HepG2 (cell line): ENCODE data around the gene COL8A1. TPM values are rescaled to one million over a fixed set of nuclear protein-coding genes. Genes with fewer than 3 reads are reported as not detected.

Experiments used
- ATAC-seq: fragments of 200-7000 bp; cut with Tn5 transposase; 3 replicates; pipeline ENCODE4 v1.9.1; 2020; ENCODE audit warnings: mild to moderate bottlenecking, moderate library complexity
- BruUV-seq: library from RNA; stranded (reverse); fragments of 400-500 nt; replicated peaks from 2 replicates; lab custom pipeline; 2021; lab: Mats Ljungman, UMichigan
- CTCF ChIA-PET: fragments of 300-600 bp; formaldehyde crosslinking; extraction: SDS; loops from one replicate; lab custom pipeline; 2021; ENCODE audit warnings: low total read pairs, inconsistent platforms, low intra/inter-chr PET ratio; lab: Yijun Ruan, JAX
- POLR2A ChIA-PET: fragments of 350-600 bp; sonication (Branson Sonifier 250); formaldehyde crosslinking; loops from one replicate; lab custom pipeline; 2020; ENCODE audit warnings: antibody characterized with exemption, inconsistent platforms; lab: Yijun Ruan, JAX
- DNase-seq: peaks from one replicate; pipeline ENCODE4 v3.0.0-alpha.2; 2015; ENCODE audit warnings: low spot score
- FAIRE-seq: peaks from 3 replicates; lab custom pipeline; 2011; peaks lifted over from hg19 to GRCh38; lab: Jason Lieb, UNC
- H2AFZ ChIP-seq: one replicate; pipeline ENCODE4 v1.6.1; 2011; ENCODE audit warnings: low read length, inconsistent platforms
- H3K27ac ChIP-seq: fragments of 300-600 bp; 3 replicates; pipeline ENCODE4 v1.8.0; 2011; ENCODE audit warnings: mixed run types, mild to moderate bottlenecking, mixed read lengths, low read length, inconsistent platforms; ENCODE audit not compliant: insufficient read depth; ENCODE audit errors: extremely low read length
- H3K27me3 ChIP-seq, 2 experiments: fragments of 200-600 bp in 1 of 2; 2 replicates in 1 of 2; 3 replicates in 1 of 2; pipeline versions ENCODE4 v1.6.0 to v1.8.0; 2011; ENCODE audit warnings: low read length in 2 of 2, mild to moderate bottlenecking in 2 of 2, moderate library complexity in 2 of 2, inconsistent platforms in 1 of 2; ENCODE audit not compliant: insufficient read depth in 2 of 2, control insufficient read depth in 1 of 2
- H3K36me3 ChIP-seq, 2 experiments: fragments of 200-600 bp in 1 of 2; replicated peaks in 1 of 2; 2 replicates in 1 of 2; 3 replicates in 1 of 2; pipeline versions ENCODE4 v1.5.1 to v1.8.0; 2011; ENCODE audit warnings: low read length in 2 of 2, inconsistent platforms in 1 of 2; ENCODE audit not compliant: insufficient read depth in 2 of 2, control insufficient read depth in 1 of 2
- H3K4me1 ChIP-seq: 2 replicates; pipeline ENCODE4 v1.5.1; 2012; ENCODE audit warnings: low read length, inconsistent platforms; ENCODE audit not compliant: insufficient read depth
- H3K4me2 ChIP-seq: 2 replicates; pipeline ENCODE4 v1.6.0; 2011; ENCODE audit warnings: low read depth, low read length, inconsistent platforms
- H3K4me3 ChIP-seq, 3 experiments: fragments of 200-600 bp in 1 of 3; sonication (generic), shearing (Covaris generic) in 1 of 3; replicated peaks in 1 of 3; 2 replicates each; pipeline ENCODE4 v1.5.1; 2011 to 2016; ENCODE audit warnings: low read length in 3 of 3, inconsistent platforms in 2 of 3, low read depth in 2 of 3, mild to moderate bottlenecking in 2 of 3, control low read depth in 1 of 3, mixed read lengths in 1 of 3; ENCODE audit not compliant: insufficient read depth in 1 of 3
- H3K79me2 ChIP-seq: one replicate; pipeline ENCODE4 v1.6.1; 2011; ENCODE audit warnings: low read length, inconsistent platforms; ENCODE audit not compliant: insufficient read depth
- H3K9ac ChIP-seq: 2 replicates; pipeline ENCODE4 v1.6.0; 2011; ENCODE audit warnings: mild to moderate bottlenecking, low read depth, low read length, inconsistent platforms; ENCODE audit not compliant: insufficient read depth
- H3K9me3 ChIP-seq: 2 replicates; pipeline ENCODE4 v1.5.1; 2012; ENCODE audit warnings: mild to moderate bottlenecking, low read length
- H4K20me1 ChIP-seq: 2 replicates; pipeline ENCODE4 v1.6.0; 2011; ENCODE audit warnings: inconsistent platforms, mild to moderate bottlenecking, low read length, moderate library complexity; ENCODE audit not compliant: insufficient read depth
- EHMT2 ChIP-seq: fragments of 200-600 bp; sonication (generic); IDR thresholded peaks from 2 replicates; pipeline ENCODE4 v1.7.0; 2017; ENCODE audit warnings: antibody characterized with exemption, low read depth, low read length, borderline replicate concordance
- FLYWCH1 ChIP-seq: sonication (generic); formaldehyde crosslinking; IDR thresholded peaks from 2 replicates; pipeline ENCODE4 v1.8.1; 2023; ENCODE audit warnings: mild to moderate bottlenecking, missing genetic modification reagents
- IRF2 ChIP-seq: IDR thresholded peaks from 2 replicates; pipeline ENCODE4 v1.6.1; 2018; ENCODE audit warnings: missing genetic modification reagents, missing compliant biosample characterization
- MAF1 ChIP-seq: sonication (generic); formaldehyde crosslinking; IDR thresholded peaks from 2 replicates; pipeline ENCODE4 v1.5.0; 2020; ENCODE audit warnings: missing genetic modification reagents, borderline replicate concordance
- MTA3 ChIP-seq: sonication (generic); formaldehyde crosslinking; IDR thresholded peaks from 2 replicates; pipeline ENCODE4 v1.4.0; 2020; ENCODE audit warnings: missing genetic modification reagents
- PPARG ChIP-seq: conservative IDR thresholded peaks from 2 replicates; pipeline ENCODE4 v1.6.1; 2016; ENCODE audit warnings: missing biosample characterization, missing genetic modification reagents
- ZBTB34 ChIP-seq: sonication (generic); formaldehyde crosslinking; IDR thresholded peaks from 2 replicates; pipeline ENCODE4 v1.8.0; 2022; ENCODE audit warnings: mild to moderate bottlenecking, missing genetic modification reagents
- ZMYM4 ChIP-seq: sonication (generic); formaldehyde crosslinking; IDR thresholded peaks from 2 replicates; pipeline ENCODE4 v1.8.1; 2023; ENCODE audit warnings: mild to moderate bottlenecking, missing genetic modification reagents
- ZNF224 ChIP-seq: sonication (generic); formaldehyde crosslinking; IDR thresholded peaks from 2 replicates; pipeline ENCODE4 v1.5.0; 2020; ENCODE audit warnings: mild to moderate bottlenecking, missing genetic modification reagents
- ZNF251 ChIP-seq: sonication (generic); formaldehyde crosslinking; IDR thresholded peaks from 2 replicates; pipeline ENCODE4 v1.9.0; 2021; ENCODE audit warnings: mild to moderate bottlenecking, missing genetic modification reagents
- ZNF33B ChIP-seq: sonication (generic); formaldehyde crosslinking; IDR thresholded peaks from 2 replicates; pipeline ENCODE4 v1.5.1; 2020; ENCODE audit warnings: mild to moderate bottlenecking, missing genetic modification reagents
- ZNF432 ChIP-seq: sonication (generic); formaldehyde crosslinking; IDR thresholded peaks from 2 replicates; pipeline ENCODE4 v1.5.0; 2020; ENCODE audit warnings: missing genetic modification reagents, mild to moderate bottlenecking, borderline replicate concordance
- ZNF468 ChIP-seq: sonication (generic); formaldehyde crosslinking; IDR thresholded peaks from 2 replicates; pipeline ENCODE4 v1.8.0; 2022; ENCODE audit warnings: mild to moderate bottlenecking, moderate library complexity, missing genetic modification reagents
- ZNF589 ChIP-seq: sonication (generic); formaldehyde crosslinking; conservative IDR thresholded peaks from 2 replicates; pipeline ENCODE4 v1.8.0; 2022; ENCODE audit warnings: mild to moderate bottlenecking, moderate library complexity, missing genetic modification reagents
- ZNF619 ChIP-seq: sonication (generic); formaldehyde crosslinking; IDR thresholded peaks from 2 replicates; pipeline ENCODE4 v1.4.0; 2020; ENCODE audit warnings: mild to moderate bottlenecking, missing genetic modification reagents
- ZNF660 ChIP-seq: sonication (generic); formaldehyde crosslinking; IDR thresholded peaks from 2 replicates; pipeline ENCODE4 v1.5.1; 2020; ENCODE audit warnings: mild to moderate bottlenecking, low read depth, missing genetic modification reagents, borderline replicate concordance
- ZNF75D ChIP-seq: sonication (generic); formaldehyde crosslinking; IDR thresholded peaks from 2 replicates; pipeline ENCODE4 v1.8.1; 2023; ENCODE audit warnings: missing genetic modification reagents, mild to moderate bottlenecking, borderline replicate concordance
- ZNF788 ChIP-seq: sonication (generic); formaldehyde crosslinking; IDR thresholded peaks from 2 replicates; pipeline ENCODE4 v1.5.0; 2020; ENCODE audit warnings: mild to moderate bottlenecking, missing genetic modification reagents, borderline replicate concordance
- ZSCAN29 ChIP-seq: sonication (generic); formaldehyde crosslinking; conservative IDR thresholded peaks from 2 replicates; pipeline ENCODE4 v1.4.0; 2020; ENCODE audit warnings: mild to moderate bottlenecking, missing genetic modification reagents
- WGBS: methylation state at CpG from one replicate; pipeline ENCODE4 v1.1.6; 2017; ENCODE audit warnings: low lambda C conversion rate; 5-methylcytosine and 5-hydroxymethylcytosine counted together
- in situ Hi-C: cut with HindIII; loops from 2 replicates; pipeline ENCODE4 v1.10.0; 2017; ENCODE audit warnings: low pct_unique_long_range_greater_than_20kb; ENCODE audit not compliant: extremely low pct_ligation_motif_present
- intact Hi-C: fragments of 100-400 bp; cut with micrococcal nuclease; formaldehyde crosslinking; loops from one replicate; pipeline ENCODE4 v1.10.0; 2022; ENCODE audit not compliant: unreplicated experiment
- polyA plus RNA-seq, 8 experiments: library from polyadenylated mRNA; depleted of rRNA in 3 of 8; stranded (reverse) in 7 of 8; unstranded in 1 of 8; fragments of >200 nt; fragmentation: Illumina TruSeq in 4 of 8; extraction: Trizol in 4 of 8; gene quantifications; 2 replicates each; pipeline versions ENCODE4 v1.2.1 to v1.2.3, GENCODE V29; 2011 to 2016; ENCODE audit warnings: low read depth in 4 of 8, missing spikeins in 1 of 8, mixed read lengths in 1 of 8; ENCODE audit not compliant: insufficient read depth in 1 of 8
- total RNA-seq, 5 experiments: library from RNA; depleted of rRNA; stranded (reverse); fragments of >200 nt; fragmentation: Illumina TruSeq; extraction: Trizol; gene quantifications; 2 replicates each; pipeline ENCODE4 v1.2.3, GENCODE V29; 2016; ENCODE audit warnings: low read depth in 1 of 5
- TF ChIP-seq, protein P1 (sequence below): sonication (generic); formaldehyde crosslinking; IDR thresholded peaks from 2 replicates; pipeline ENCODE4 v1.4.0; 2020; ENCODE audit warnings: missing genetic modification reagents

COL8A1 gene
- total and polyA plus RNA-seq, 2 of the 13 experiments (the other 11 are each of a cell fraction or from before 2014, with no cell fraction given) = not detected

- no peak overlapping the region for H3K27ac ChIP-seq
- no peaks in the 10 kb centered on the region for H4K20me1 ChIP-seq
- WGBS = 0% methylated on average over 5 of the region's 5 CpGs
These were observed 75.0 kb downstream of the COL8A1 start for GRCh38 chr3:99713440-99713839.

More at GRCh38 chr3:99713440-99713839, 75.0 kb downstream of the COL8A1 start:
- POLR2A ChIA-PET = no interaction called here
- no peak overlapping the region for H3K4me2 ChIP-seq
- H3K9ac ChIP-seq = no peak overlapping the region
- H3K36me3 ChIP-seq = no peaks in the 10 kb centered on the region
- intact Hi-C loops (no loop called here), in situ Hi-C loops (no loop called here)
- no peaks in the 10 kb centered on the region for H3K4me1 ChIP-seq
- no peaks in the 10 kb centered on the region for H3K79me2 ChIP-seq
- no peak overlapping the region for H3K4me3 ChIP-seq
- no TSS peak for BruUV-seq
- DNase-seq (no peak), FAIRE-seq (no peak), ATAC-seq (no peak)
- CTCF ChIA-PET = no interaction called here
- H3K27me3 ChIP-seq = no peaks in the 10 kb centered on the region
- no peaks in the 10 kb centered on the region for H3K9me3 ChIP-seq
- no peak for TF ChIP-seq FLYWCH1 (CRISPR knock-in tag)
- no peak for TF ChIP-seq ZNF432 (CRISPR knock-in tag)
- no peak for TF ChIP-seq ZNF788 (CRISPR knock-in tag)
- no peak for TF ChIP-seq ZNF251 (CRISPR knock-in tag)
- no peak for TF ChIP-seq MAF1 (CRISPR knock-in tag)
- no peak for TF ChIP-seq ZSCAN29 (CRISPR knock-in tag)
- TF ChIP-seq ZNF619 (CRISPR knock-in tag) = no peak
- TF ChIP-seq ZNF589 (CRISPR knock-in tag) = no peak
- no peak for TF ChIP-seq MTA3 (CRISPR knock-in tag)
- no peak for TF ChIP-seq ZNF224 (CRISPR knock-in tag)
- no peak for TF ChIP-seq ZNF468 (CRISPR knock-in tag)
- TF ChIP-seq PPARG (CRISPR knock-in tag) = no peak
- no peak for TF ChIP-seq ZNF33B (CRISPR knock-in tag)
- TF ChIP-seq EHMT2 = no peak
- TF ChIP-seq, protein P1, sequence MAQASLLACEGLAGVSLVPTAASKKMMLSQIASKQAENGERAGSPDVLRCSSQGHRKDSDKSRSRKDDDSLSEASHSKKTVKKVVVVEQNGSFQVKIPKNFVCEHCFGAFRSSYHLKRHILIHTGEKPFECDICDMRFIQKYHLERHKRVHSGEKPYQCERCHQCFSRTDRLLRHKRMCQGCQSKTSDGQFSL (CRISPR knock-in tag) = no peak
- TF ChIP-seq ZMYM4 (CRISPR knock-in tag) = no peak
- no peak for TF ChIP-seq ZBTB34 (CRISPR knock-in tag)
- TF ChIP-seq ZNF660 (CRISPR knock-in tag) = no peak
- TF ChIP-seq IRF2 (CRISPR knock-in tag) = no peak
- no peak for TF ChIP-seq ZNF75D (CRISPR knock-in tag)
- H2AFZ ChIP-seq = no peak overlapping the region
